ENCODE measurements around the gene AGR2.

AGR2 gene

DNA sequence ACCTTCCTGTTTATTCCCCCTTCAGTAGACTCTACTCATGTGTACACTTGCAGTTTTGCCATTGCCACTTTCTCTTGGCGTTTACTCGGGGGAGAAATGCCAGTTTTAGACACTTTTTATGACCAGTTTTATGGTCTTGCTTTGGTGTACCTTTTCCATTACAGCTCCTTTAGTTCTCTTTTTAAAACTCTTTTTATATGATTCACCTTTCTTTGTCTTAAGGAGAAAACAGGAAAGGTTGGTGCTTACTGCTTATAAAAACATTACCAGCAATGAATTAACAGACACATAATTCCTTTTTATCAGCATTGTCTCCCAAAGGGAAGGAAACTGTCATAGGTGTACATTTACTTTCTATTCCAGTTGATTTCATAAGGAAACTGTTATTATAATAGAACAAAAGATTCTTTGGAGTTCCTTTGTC lies 39.4 kb downstream of the AGR2 start:
- ChIA-PET POLR2A (no interaction called here), CTCF (interaction anchor here (1.5 kb wide), 1 partner anchor 36 kb away, joined by 4 read pairs; no protein-coding TSS in a partner anchor)
- TF ChIP-seq, protein P1, sequence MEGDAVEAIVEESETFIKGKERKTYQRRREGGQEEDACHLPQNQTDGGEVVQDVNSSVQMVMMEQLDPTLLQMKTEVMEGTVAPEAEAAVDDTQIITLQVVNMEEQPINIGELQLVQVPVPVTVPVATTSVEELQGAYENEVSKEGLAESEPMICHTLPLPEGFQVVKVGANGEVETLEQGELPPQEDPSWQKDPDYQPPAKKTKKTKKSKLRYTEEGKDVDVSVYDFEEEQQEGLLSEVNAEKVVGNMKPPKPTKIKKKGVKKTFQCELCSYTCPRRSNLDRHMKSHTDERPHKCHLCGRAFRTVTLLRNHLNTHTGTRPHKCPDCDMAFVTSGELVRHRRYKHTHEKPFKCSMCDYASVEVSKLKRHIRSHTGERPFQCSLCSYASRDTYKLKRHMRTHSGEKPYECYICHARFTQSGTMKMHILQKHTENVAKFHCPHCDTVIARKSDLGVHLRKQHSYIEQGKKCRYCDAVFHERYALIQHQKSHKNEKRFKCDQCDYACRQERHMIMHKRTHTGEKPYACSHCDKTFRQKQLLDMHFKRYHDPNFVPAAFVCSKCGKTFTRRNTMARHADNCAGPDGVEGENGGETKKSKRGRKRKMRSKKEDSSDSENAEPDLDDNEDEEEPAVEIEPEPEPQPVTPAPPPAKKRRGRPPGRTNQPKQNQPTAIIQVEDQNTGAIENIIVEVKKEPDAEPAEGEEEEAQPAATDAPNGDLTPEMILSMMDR (IDR thresholded peaks at IDR 0.05; ENCODE audit: insufficient read depth, low read length, missing control alignments) = no peak
- H3K4me3 ChIP-seq (ENCODE audit: low read depth, low read length) = no peak overlapping the region
- no peak for DNase-seq (ENCODE audit: low read depth, low spot score)

DNA sequence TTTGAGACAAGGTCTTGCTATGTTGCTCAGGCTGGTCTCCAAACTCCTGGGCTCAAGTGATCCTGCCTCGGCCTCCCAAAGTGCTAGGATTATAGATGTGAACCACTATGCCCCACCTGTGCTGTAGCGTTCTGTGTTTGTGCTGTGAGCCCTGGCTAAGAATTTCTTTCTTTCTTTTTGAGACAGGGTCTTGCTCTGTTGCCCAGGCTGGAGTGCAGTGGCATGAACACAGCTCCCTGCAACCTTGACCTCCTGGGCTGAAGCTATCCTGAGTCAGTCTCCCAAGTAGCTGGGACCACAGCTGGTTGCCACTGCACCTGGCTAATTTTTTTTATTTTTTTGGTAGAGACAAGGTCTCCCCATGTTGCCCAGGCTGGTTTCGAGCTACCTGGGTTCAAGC lies 39.9 kb downstream of the AGR2 start:
- ChIA-PET POLR2A (no interaction called here), CTCF (interaction anchor here (0.7 to 1.5 kb wide), 2 partner anchors 14 to 36 kb away, joined by 3 to 4 read pairs; no protein-coding TSS in a partner anchor)
- TF ChIP-seq, protein P1 (IDR thresholded peaks at IDR 0.05; ENCODE audit: insufficient read depth, low read length, missing control alignments) = no peak

GRCh38 chr7:16762177-16762576 lies 42.6 kb downstream of the AGR2 start:
- TF ChIP-seq, protein P1 (IDR thresholded peaks at IDR 0.05; ENCODE audit: insufficient read depth, low read length, missing control alignments) = no peak
- DNase-seq (ENCODE audit: low read depth, low spot score) = no peak
- H3K4me3 ChIP-seq (ENCODE audit: low read depth, low read length) = no peak overlapping the region
- ChIA-PET POLR2A (no interaction called here), CTCF (interaction anchor here (1.2 to 1.7 kb wide), 2 partner anchors 33 to 39 kb away, joined by 3 to 5 read pairs; no protein-coding TSS in a partner anchor)

More for the DNA sequence above, 39.9 kb downstream of the AGR2 start:
- DNase-seq (ENCODE audit: low read depth, low spot score) = no peak
- no peak overlapping the region for H3K4me3 ChIP-seq (ENCODE audit: low read depth, low read length)

- ChIA-PET CTCF (no interaction called here), POLR2A (no interaction called here)
- H3K4me3 ChIP-seq (ENCODE audit: low read depth, low read length) = no peak overlapping the region
- TF ChIP-seq, protein P1 (IDR thresholded peaks at IDR 0.05; ENCODE audit: insufficient read depth, low read length, missing control alignments) = no peak
- no peak for DNase-seq (ENCODE audit: low read depth, low spot score)
Observed at GRCh38 chr7:16759840-16760239, 45.0 kb downstream of the AGR2 start.

DNA sequence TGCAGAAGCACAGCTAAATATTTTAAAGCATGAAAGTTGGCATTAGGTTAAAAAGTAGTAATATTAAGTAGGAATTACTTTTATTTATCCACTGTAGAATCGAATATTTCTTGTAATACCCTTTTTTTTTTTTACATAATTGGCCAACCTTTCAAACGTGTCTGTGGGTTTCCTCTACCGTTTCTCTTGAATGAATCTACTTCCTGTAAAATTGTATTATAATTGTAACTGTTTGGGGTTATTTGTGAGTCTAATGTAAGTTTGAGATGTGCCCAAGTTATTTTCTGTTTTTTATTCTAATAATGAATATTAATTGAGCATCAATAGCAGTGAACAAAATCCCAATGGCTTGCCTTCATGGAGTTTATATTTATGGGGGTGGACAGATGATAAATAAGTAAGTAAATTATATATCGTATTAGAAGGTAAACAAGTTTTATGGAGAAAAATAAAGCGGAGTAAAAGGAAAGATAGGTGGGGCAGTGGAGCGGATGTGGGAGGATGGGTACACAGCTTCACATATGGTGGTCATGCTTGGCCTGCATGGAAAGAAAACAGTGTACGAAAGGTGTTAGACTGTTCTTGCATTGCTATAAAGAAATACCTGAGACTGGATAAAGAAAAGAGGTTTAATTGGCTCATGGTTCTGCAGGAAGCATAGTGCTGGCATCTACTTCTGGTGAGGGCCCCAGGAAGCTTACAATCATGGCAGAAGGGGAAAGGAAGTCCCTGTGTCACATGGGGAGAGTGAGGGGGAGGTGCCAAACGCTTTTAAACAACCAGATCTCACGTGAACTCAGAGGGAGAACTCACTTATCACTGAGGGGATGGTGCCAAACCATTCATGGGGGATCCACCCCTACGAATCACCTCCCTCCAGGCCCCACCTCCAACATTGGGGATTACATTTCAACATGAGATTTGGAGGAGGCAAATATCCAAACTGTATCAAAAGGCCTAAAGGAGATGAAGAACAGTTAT lies 45.9 kb downstream of the AGR2 start:
- POLR2A ChIA-PET = no interaction called here
- no peak overlapping the region for H3K4me3 ChIP-seq (ENCODE audit: low read depth, low read length)
- no peak for DNase-seq (ENCODE audit: low read depth, low spot score)
- TF ChIP-seq, protein P1 (IDR thresholded peaks at IDR 0.05; ENCODE audit: insufficient read depth, low read length, missing control alignments) = no peak
- CTCF ChIA-PET = interaction anchor here (1.0 to 1.8 kb wide), 2 partner anchors 8 to 42 kb away, joined by 3 to 4 read pairs; no protein-coding TSS in a partner anchor

GRCh38 chr7:16758036-16758435 lies 46.8 kb downstream of the AGR2 start:
- TF ChIP-seq, protein P1 (IDR thresholded peaks at IDR 0.05; ENCODE audit: insufficient read depth, low read length, missing control alignments) = no peak
- ChIA-PET CTCF (interaction anchor here (1.8 kb wide), 1 partner anchor 9 kb away, joined by 4 read pairs; no protein-coding TSS in a partner anchor), POLR2A (no interaction called here)
- H3K4me3 ChIP-seq (ENCODE audit: low read depth, low read length) = no peak overlapping the region
- no peak for DNase-seq (ENCODE audit: low read depth, low spot score)

Data from AG04449 (cell line).